KMS-11 (cell line): ENCODE measurements around the gene MED13L.

Experiments used
- H2AFZ ChIP-seq: fragments of 200-600 bp; sonication (generic); 2 replicates; pipeline ENCODE4 v1.6.1; 2016; ENCODE audit warnings: antibody characterized with exemption, mixed run types, low read depth
- H3K27ac ChIP-seq: fragments of 200-600 bp; sonication (generic); 2 replicates; pipeline ENCODE4 v1.6.1; 2016; ENCODE audit warnings: mild to moderate bottlenecking, mixed run types
- H3K27me3 ChIP-seq: fragments of 200-600 bp; sonication (generic); 2 replicates; pipeline ENCODE4 v1.6.1; 2017; ENCODE audit warnings: mild to moderate bottlenecking, low read depth, mixed run types, moderate library complexity; ENCODE audit not compliant: insufficient read depth
- H3K36me3 ChIP-seq: fragments of 200-600 bp; sonication (generic); 2 replicates; pipeline ENCODE4 v1.6.1; 2017; ENCODE audit warnings: mild to moderate bottlenecking, mixed run types; ENCODE audit not compliant: insufficient read depth
- H3K4me1 ChIP-seq: fragments of 200-600 bp; sonication (generic); 2 replicates; pipeline ENCODE4 v1.6.1; 2016; ENCODE audit warnings: mild to moderate bottlenecking, low read depth, mixed run types; ENCODE audit not compliant: poor library complexity, severe bottlenecking
- H3K4me2 ChIP-seq: fragments of 200-600 bp; sonication (generic); 2 replicates; pipeline ENCODE4 v1.7.0; 2016; ENCODE audit warnings: mild to moderate bottlenecking, mixed run types
- H3K4me3 ChIP-seq: fragments of 200-600 bp; sonication (generic); IDR thresholded peaks from 2 replicates; pipeline ENCODE4 v1.6.1; 2017; ENCODE audit warnings: low read depth, low read length, mixed read lengths; ENCODE audit not compliant: insufficient read depth
- H3K79me2 ChIP-seq: fragments of 200-600 bp; sonication (generic); 2 replicates; pipeline ENCODE4 v1.6.1; 2016; ENCODE audit warnings: low read depth, mixed run types; ENCODE audit not compliant: insufficient read depth
- H3K9ac ChIP-seq: fragments of 200-600 bp; sonication (generic); 2 replicates; pipeline ENCODE4 v1.6.1; 2016; ENCODE audit warnings: mild to moderate bottlenecking, mixed run types
- H4K20me1 ChIP-seq: fragments of 200-600 bp; sonication (generic); 2 replicates; pipeline ENCODE4 v1.6.1; 2016; ENCODE audit warnings: mild to moderate bottlenecking, mixed run types; ENCODE audit not compliant: insufficient read depth
- TF ChIP-seq, protein P1 (sequence below): fragments of 200-600 bp; sonication (generic); conservative IDR thresholded peaks from 2 replicates; pipeline ENCODE4 v1.6.1; 2017; ENCODE audit warnings: low read depth, mild to moderate bottlenecking, antibody characterized with exemption, low read length, moderate library complexity, mixed read lengths

The MED13L gene

DNA sequence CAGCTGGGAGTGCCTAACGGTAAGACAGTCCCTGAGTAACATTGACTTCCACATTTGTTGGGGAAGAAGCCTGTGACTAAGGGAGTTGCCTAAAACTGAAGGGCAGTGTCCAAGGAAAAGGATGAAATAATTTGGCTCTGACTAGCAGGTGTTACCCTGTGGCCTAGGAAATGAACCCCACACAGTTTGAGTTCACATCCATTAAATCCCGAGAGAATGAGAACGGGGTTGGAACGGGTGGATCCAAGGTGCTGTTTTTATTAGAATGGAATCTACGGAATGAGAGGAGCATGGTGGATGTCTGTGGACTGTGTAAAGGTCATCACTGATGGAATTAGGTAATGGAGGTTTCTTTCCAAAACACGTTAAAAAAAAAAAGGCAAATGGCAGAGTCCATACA lies 324.0 kb downstream of the MED13L start:
- H2AFZ ChIP-seq: no peak overlapping the region
- no peaks in the 10 kb centered on the region for H3K36me3 ChIP-seq
- H3K27me3 ChIP-seq: no peaks in the 10 kb centered on the region
- H3K27ac ChIP-seq: no peak overlapping the region
- H3K9ac ChIP-seq: no peak overlapping the region
- no peaks in the 10 kb centered on the region for H3K4me1 ChIP-seq
- no peak overlapping the region for H3K4me3 ChIP-seq
- H4K20me1 ChIP-seq: no peaks in the 10 kb centered on the region
- TF ChIP-seq, protein P1, sequence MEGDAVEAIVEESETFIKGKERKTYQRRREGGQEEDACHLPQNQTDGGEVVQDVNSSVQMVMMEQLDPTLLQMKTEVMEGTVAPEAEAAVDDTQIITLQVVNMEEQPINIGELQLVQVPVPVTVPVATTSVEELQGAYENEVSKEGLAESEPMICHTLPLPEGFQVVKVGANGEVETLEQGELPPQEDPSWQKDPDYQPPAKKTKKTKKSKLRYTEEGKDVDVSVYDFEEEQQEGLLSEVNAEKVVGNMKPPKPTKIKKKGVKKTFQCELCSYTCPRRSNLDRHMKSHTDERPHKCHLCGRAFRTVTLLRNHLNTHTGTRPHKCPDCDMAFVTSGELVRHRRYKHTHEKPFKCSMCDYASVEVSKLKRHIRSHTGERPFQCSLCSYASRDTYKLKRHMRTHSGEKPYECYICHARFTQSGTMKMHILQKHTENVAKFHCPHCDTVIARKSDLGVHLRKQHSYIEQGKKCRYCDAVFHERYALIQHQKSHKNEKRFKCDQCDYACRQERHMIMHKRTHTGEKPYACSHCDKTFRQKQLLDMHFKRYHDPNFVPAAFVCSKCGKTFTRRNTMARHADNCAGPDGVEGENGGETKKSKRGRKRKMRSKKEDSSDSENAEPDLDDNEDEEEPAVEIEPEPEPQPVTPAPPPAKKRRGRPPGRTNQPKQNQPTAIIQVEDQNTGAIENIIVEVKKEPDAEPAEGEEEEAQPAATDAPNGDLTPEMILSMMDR: no peak
- no peaks in the 10 kb centered on the region for H3K79me2 ChIP-seq
- no peak overlapping the region for H3K4me2 ChIP-seq

DNA sequence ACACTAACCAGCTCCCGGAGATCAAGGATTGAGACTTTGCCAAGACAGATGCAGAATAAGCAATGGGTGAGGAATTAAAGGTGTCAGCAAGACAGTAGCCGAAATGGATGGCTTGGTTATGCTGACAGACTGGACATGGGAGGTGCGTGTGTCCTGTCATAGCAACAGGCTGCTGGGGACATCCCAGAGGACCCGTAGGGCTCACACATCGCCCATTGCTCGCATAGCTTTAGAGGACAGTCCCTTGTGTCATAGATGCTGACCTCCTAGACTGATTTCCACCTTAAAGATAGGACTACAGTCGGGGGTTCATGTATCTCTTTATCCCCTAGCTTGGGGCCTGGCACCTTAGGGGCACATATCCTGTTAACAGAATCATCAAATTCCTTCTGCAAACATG lies 324.5 kb downstream of the MED13L start:
- Histone ChIP-seq H3K27me3 (no peaks in the 10 kb centered on the region), H3K4me1 (no peaks in the 10 kb centered on the region), H3K27ac (no peak overlapping the region), H3K9ac (no peak overlapping the region), H3K79me2 (no peaks in the 10 kb centered on the region), H3K4me3 (no peak overlapping the region), H4K20me1 (no peaks in the 10 kb centered on the region), H3K4me2 (no peak overlapping the region), H3K36me3 (no peaks in the 10 kb centered on the region), H2AFZ (no peak overlapping the region)
- TF ChIP-seq, protein P1: no peak

DNA sequence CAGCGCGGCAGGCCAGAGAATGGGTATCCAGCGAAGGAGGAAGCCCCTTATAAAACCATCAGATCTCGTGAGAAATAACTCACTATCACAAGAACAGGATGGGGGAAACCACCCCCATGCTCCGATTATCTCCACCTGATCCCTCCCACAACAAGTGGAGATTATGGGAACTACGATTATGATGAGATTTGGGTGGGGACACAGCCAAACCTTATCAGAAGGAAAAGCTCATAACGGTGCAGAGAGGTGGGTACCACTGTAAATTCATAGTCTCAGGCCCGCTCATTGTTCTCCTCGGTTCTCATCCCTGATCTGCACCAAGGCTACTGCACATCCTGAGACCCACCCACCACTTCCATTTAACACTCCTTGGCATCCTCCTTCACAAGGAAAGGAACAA lies 326.5 kb downstream of the MED13L start:
- H3K79me2 ChIP-seq: no peaks in the 10 kb centered on the region
- H2AFZ ChIP-seq: no peak overlapping the region
- no peaks in the 10 kb centered on the region for H3K4me1 ChIP-seq
- H3K36me3 ChIP-seq: no peaks in the 10 kb centered on the region
- H3K27ac ChIP-seq: no peak overlapping the region
- TF ChIP-seq, protein P1: no peak
- no peaks in the 10 kb centered on the region for H4K20me1 ChIP-seq
- no peak overlapping the region for H3K4me3 ChIP-seq
- no peak overlapping the region for H3K4me2 ChIP-seq
- H3K9ac ChIP-seq: no peak overlapping the region
- H3K27me3 ChIP-seq: no peaks in the 10 kb centered on the region

DNA sequence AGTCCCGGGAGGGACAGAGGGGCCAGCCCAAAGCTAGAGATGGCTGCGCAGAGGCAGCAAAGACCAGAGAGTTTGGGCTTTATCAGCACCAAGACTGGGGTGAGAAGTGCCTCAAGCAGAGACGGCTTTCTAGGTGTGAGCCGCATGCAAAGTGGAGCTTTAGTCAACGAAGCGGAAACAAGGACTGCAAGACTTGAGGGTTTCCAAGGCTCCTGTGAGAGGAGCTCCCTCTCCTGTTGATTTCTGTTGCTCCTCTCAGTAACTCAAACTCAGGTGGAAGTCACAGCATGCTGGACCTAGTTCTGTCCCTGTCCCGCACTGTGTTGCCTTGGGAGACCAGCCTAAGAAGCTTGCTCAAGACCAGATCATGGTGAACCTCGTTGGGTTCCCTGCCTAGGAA lies 327.8 kb downstream of the MED13L start:
- Histone ChIP-seq H3K36me3 (no peaks in the 10 kb centered on the region), H3K27me3 (no peaks in the 10 kb centered on the region), H3K27ac (no peak overlapping the region), H2AFZ (no peak overlapping the region), H4K20me1 (no peaks in the 10 kb centered on the region), H3K4me3 (no peak overlapping the region), H3K4me1 (no peaks in the 10 kb centered on the region), H3K9ac (no peak overlapping the region), H3K4me2 (no peak overlapping the region), H3K79me2 (no peaks in the 10 kb centered on the region)
- TF ChIP-seq, protein P1: no peak

DNA sequence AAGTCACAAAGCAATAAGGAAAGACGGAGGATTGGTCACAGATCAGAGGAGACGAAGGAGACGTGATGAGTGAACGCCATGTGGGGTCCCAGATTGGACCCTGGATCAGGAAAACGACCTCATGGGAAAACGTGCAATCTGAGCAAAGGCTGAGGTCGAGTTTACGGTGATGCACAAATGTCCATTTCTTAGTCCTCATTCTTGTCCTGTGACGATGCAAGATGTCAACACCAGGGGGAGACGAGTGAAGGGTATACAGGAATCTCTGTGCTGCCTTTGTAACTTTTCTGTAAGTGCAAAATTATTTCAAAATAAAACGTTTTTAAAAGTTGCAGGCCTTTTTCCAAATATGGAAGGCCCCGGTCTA lies 329.8 kb downstream of the MED13L start:
- H3K4me1 ChIP-seq: no peaks in the 10 kb centered on the region
- no peaks in the 10 kb centered on the region for H3K79me2 ChIP-seq
- H3K27me3 ChIP-seq: no peaks in the 10 kb centered on the region
- no peak overlapping the region for H3K27ac ChIP-seq
- no peak overlapping the region for H3K4me2 ChIP-seq
- no peak overlapping the region for H3K9ac ChIP-seq
- H3K4me3 ChIP-seq: no peak overlapping the region
- no peaks in the 10 kb centered on the region for H3K36me3 ChIP-seq
- no peak overlapping the region for H2AFZ ChIP-seq
- no peaks in the 10 kb centered on the region for H4K20me1 ChIP-seq
- TF ChIP-seq, protein P1: no peak
